H1 (cell line): ENCODE data around the gene TMEM140. TPM values are rescaled to one million over a fixed set of nuclear protein-coding genes. Genes with fewer than 3 reads are reported as not detected.

Source experiments
- CTCF ChIA-PET: fragments of 300-600 bp; sonication (Branson Sonifier 250); formaldehyde crosslinking; loops from one replicate; lab custom pipeline; 2021; ENCODE audit not compliant: partially characterized antibody; lab: Charles Lee
- POLR2A ChIA-PET: fragments of 300-600 bp; sonication (Branson Sonifier 250); formaldehyde crosslinking; loops from one replicate; lab custom pipeline; 2021; ENCODE audit warnings: inconsistent platforms; ENCODE audit not compliant: partially characterized antibody; lab: Charles Lee
- DNase-seq, 2 experiments: peaks; one replicate each; pipeline versions ENCODE4 v3.0.0 to v3.0.0-alpha.2; 2010 to 2022; ENCODE audit warnings: low spot score in 2 of 2, low read depth in 1 of 2, mixed read lengths in 1 of 2
- FAIRE-seq: peaks from 2 replicates; lab custom pipeline; 2011; peaks lifted over from hg19 to GRCh38; lab: Jason Lieb, UNC
- H2AFZ ChIP-seq: 2 replicates; pipeline ENCODE4 v1.8.1; 2012; ENCODE audit warnings: low read length, inconsistent platforms
- H2AK5ac ChIP-seq: 2 replicates; pipeline ENCODE4 v1.6.1; 2013; ENCODE audit warnings: low read depth, low read length
- H2BK120ac ChIP-seq: replicated peaks from 2 replicates; pipeline ENCODE3; 2013; ENCODE audit warnings: low read depth, low read length, inconsistent platforms
- H2BK12ac ChIP-seq: 2 replicates; pipeline ENCODE4 v1.6.1; 2013; ENCODE audit warnings: low read depth, low read length
- H2BK15ac ChIP-seq: 2 replicates; pipeline ENCODE4 v1.6.1; 2013; ENCODE audit warnings: low read length
- H2BK20ac ChIP-seq: 2 replicates; pipeline ENCODE4 v1.6.1; 2013; ENCODE audit warnings: low read length
- H2BK5ac ChIP-seq: 2 replicates; pipeline ENCODE4 v1.6.1; 2013; ENCODE audit warnings: low read depth, low read length
- H3K14ac ChIP-seq: 2 replicates; pipeline ENCODE4 v1.6.1; 2013; ENCODE audit warnings: inconsistent platforms; ENCODE audit not compliant: insufficient read length
- H3K18ac ChIP-seq: 2 replicates; pipeline ENCODE4 v1.6.1; 2013; ENCODE audit warnings: low read length; ENCODE audit errors: extremely low read depth
- H3K23ac ChIP-seq: 2 replicates; pipeline ENCODE4 v1.6.1; 2013; ENCODE audit warnings: inconsistent platforms; ENCODE audit not compliant: insufficient read length
- H3K23me2 ChIP-seq: 2 replicates; pipeline ENCODE4 v1.6.1; 2013; ENCODE audit warnings: low read depth, low read length
- H3K27ac ChIP-seq: 2 replicates; pipeline ENCODE4 v1.6.1; 2011; ENCODE audit warnings: low read depth, low read length, inconsistent platforms
- H3K27me3 ChIP-seq, 4 experiments: replicated peaks in 1 of 4; 1 replicate in 1 of 4; 2 replicates in 3 of 4; pipeline versions ENCODE4 v1.6.1 to v1.8.1; 2011 to 2013; ENCODE audit warnings: low read length in 3 of 4, mild to moderate bottlenecking in 3 of 4, inconsistent platforms in 2 of 4, mixed read lengths in 2 of 4, moderate library complexity in 1 of 4; ENCODE audit not compliant: control insufficient read depth in 3 of 4, insufficient read depth in 3 of 4; ENCODE audit errors: extremely low read depth in 1 of 4
- H3K36me3 ChIP-seq, 4 experiments: 2 replicates each; pipeline versions ENCODE4 v1.6.1 to v1.8.1; 2011 to 2013; ENCODE audit warnings: mild to moderate bottlenecking in 4 of 4, low read length in 3 of 4, moderate library complexity in 2 of 4, control low read depth in 1 of 4, inconsistent platforms in 1 of 4; ENCODE audit not compliant: insufficient read depth in 4 of 4, control insufficient read depth in 2 of 4
- H3K4ac ChIP-seq: replicated peaks from 2 replicates; pipeline ENCODE3; 2013; ENCODE audit warnings: low read length, low read depth, mixed read lengths, inconsistent platforms; ENCODE audit not compliant: insufficient read length
- H3K4me1 ChIP-seq, 4 experiments: replicated peaks in 1 of 4; 1 replicate in 1 of 4; 2 replicates in 3 of 4; pipeline versions ENCODE4 v1.6.1 to v1.8.1; 2011 to 2013; ENCODE audit warnings: low read length in 3 of 4, inconsistent platforms in 2 of 4, mixed read lengths in 1 of 4; ENCODE audit not compliant: insufficient read depth in 4 of 4, control insufficient read depth in 3 of 4
- H3K4me2 ChIP-seq, 2 experiments: 2 replicates each; pipeline versions ENCODE4 v1.6.1 to v1.8.1; 2011 to 2013; ENCODE audit warnings: low read depth in 2 of 2, low read length in 2 of 2, control low read depth in 1 of 2, inconsistent platforms in 1 of 2, mild to moderate bottlenecking in 1 of 2; ENCODE audit not compliant: insufficient read depth in 1 of 2
- H3K4me3 ChIP-seq, 4 experiments: fragments of 200-600, 300-600 bp in 1 of 4; sonication (generic), shearing (Covaris generic), sonication (Bioruptor Twin) in 1 of 4; 2 replicates each; pipeline versions ENCODE4 v1.5.1 to v1.8.1; 2011 to 2016; ENCODE audit warnings: low read length in 4 of 4, low read depth in 3 of 4, control low read depth in 2 of 4, inconsistent platforms in 2 of 4, mild to moderate bottlenecking in 2 of 4, mixed read lengths in 1 of 4, moderate library complexity in 1 of 4; ENCODE audit not compliant: insufficient read depth in 2 of 4; ENCODE audit errors: extremely low read depth in 1 of 4
- H3K56ac ChIP-seq: replicated peaks from 2 replicates; pipeline ENCODE3; 2013; ENCODE audit warnings: low read depth, mild to moderate bottlenecking, mixed read lengths, low read length, inconsistent platforms; ENCODE audit not compliant: insufficient read length
- H3K79me1 ChIP-seq: 2 replicates; pipeline ENCODE4 v1.6.1; 2013; ENCODE audit warnings: low read depth, low read length, control low read depth
- H3K79me2 ChIP-seq, 2 experiments: 2 replicates each; pipeline versions ENCODE4 v1.6.1 to v1.8.1; 2012 to 2013; ENCODE audit warnings: low read length in 2 of 2, mild to moderate bottlenecking in 2 of 2, inconsistent platforms in 1 of 2; ENCODE audit not compliant: insufficient read depth in 2 of 2, control insufficient read depth in 1 of 2
- H3K9ac ChIP-seq, 4 experiments: replicated peaks in 1 of 4; 1 replicate in 1 of 4; 2 replicates in 3 of 4; pipeline versions ENCODE4 v1.6.1 to v1.8.1; 2011 to 2013; ENCODE audit warnings: low read depth in 3 of 4, low read length in 3 of 4, control low read depth in 2 of 4, mild to moderate bottlenecking in 2 of 4, moderate library complexity in 2 of 4, inconsistent platforms in 1 of 4; ENCODE audit errors: extremely low read depth in 1 of 4
- H3K9me3 ChIP-seq, 2 experiments: 2 replicates each; pipeline versions ENCODE4 v1.6.1 to v1.8.1; 2012 to 2013; ENCODE audit warnings: mild to moderate bottlenecking in 2 of 2, moderate library complexity in 2 of 2, control low read depth in 1 of 2, inconsistent platforms in 1 of 2, low read depth in 1 of 2, low read length in 1 of 2, mixed read lengths in 1 of 2; ENCODE audit not compliant: insufficient read depth in 2 of 2
- H4K20me1 ChIP-seq, 2 experiments: replicated peaks in 1 of 2; 2 replicates each; pipeline versions ENCODE3 to v1.8.1; 2011 to 2013; ENCODE audit warnings: inconsistent platforms in 2 of 2, low read length in 2 of 2, mild to moderate bottlenecking in 1 of 2; ENCODE audit not compliant: insufficient read depth in 2 of 2, control insufficient read depth in 1 of 2
- H4K5ac ChIP-seq: 2 replicates; pipeline ENCODE4 v1.6.1; 2013; ENCODE audit warnings: low read length, low read depth, mixed read lengths, inconsistent platforms; ENCODE audit not compliant: insufficient read length
- H4K8ac ChIP-seq: 2 replicates; pipeline ENCODE4 v1.8.0; 2013; ENCODE audit warnings: mild to moderate bottlenecking, moderate library complexity, low read length, inconsistent platforms; ENCODE audit not compliant: insufficient read depth; ENCODE audit errors: extremely low read depth
- H4K91ac ChIP-seq: replicated peaks from 2 replicates; pipeline ENCODE3; 2013; ENCODE audit warnings: low read length, mixed read lengths, inconsistent platforms; ENCODE audit not compliant: insufficient read length
- GTF2F1 ChIP-seq: IDR thresholded peaks from 2 replicates; pipeline ENCODE4 v1.6.1; 2012; ENCODE audit warnings: low read depth, low read length, improper control_type of control experiment, borderline replicate concordance
- WGBS, 2 experiments: shearing (Covaris generic) in 1 of 2; methylation state at CpG; one replicate each; pipeline versions ENCODE4 v1.1.6 to v1.1.7; 2013 to 2015; ENCODE audit warnings: low lambda C conversion rate in 2 of 2, mixed read lengths in 2 of 2, inconsistent platforms in 1 of 2, low coverage in 1 of 2, missing lambda C conversion rate in 1 of 2; ENCODE audit not compliant: insufficient replicate concordance in 2 of 2, insufficient coverage in 1 of 2, insufficient read length in 1 of 2; ENCODE audit errors: extremely low coverage in 1 of 2, missing lambda C conversion rate in 1 of 2; 5-methylcytosine and 5-hydroxymethylcytosine counted together
- polyA plus RNA-seq, 7 experiments: library from polyadenylated mRNA; depleted of rRNA in 3 of 7; stranded (reverse) in 5 of 7; unstranded in 2 of 7; fragments of >200 nt in 5 of 7; fragments of 200-250 nt in 2 of 7; gene quantifications; 1 replicate in 5 of 7; 2 replicates in 1 of 7; 4 replicates in 1 of 7; pipeline versions ENCODE4 v1.2.1 to v1.2.3, GENCODE V29; 2011 to 2013; ENCODE audit warnings: missing spikeins in 2 of 7, mixed read lengths in 2 of 7
- total RNA-seq: library from RNA; stranded (reverse); fragmentation: NEBNext Ultra II Directional; extraction: Animal tissue kit (Norgen Biotek cat#: 25700); gene quantifications from 2 replicates; pipeline ENCODE4 v1.2.1, GENCODE V29; 2021
- TF ChIP-seq, protein P1 (sequence below), 3 experiments: IDR thresholded peaks; 1 replicate in 2 of 3; 2 replicates in 1 of 3; pipeline versions ENCODE4 v1.5.1 to v1.6.1; 2011; ENCODE audit warnings: low read length in 3 of 3, mild to moderate bottlenecking in 3 of 3, inconsistent platforms in 2 of 3, low read depth in 1 of 3, moderate library complexity in 1 of 3; ENCODE audit not compliant: insufficient read depth in 1 of 3; ENCODE audit errors: control extremely low read depth in 1 of 3

Gene TMEM140
- total and polyA plus RNA-seq, 2 of the 8 experiments (the other 6 are each of a cell fraction or from before 2014, with no cell fraction given), result not detected

- no peak overlapping the region for H2BK20ac ChIP-seq
- DNase-seq (no peak), FAIRE-seq (no peak)
- no peak overlapping the region for H3K4me2 ChIP-seq
- no peak overlapping the region for H3K14ac ChIP-seq
- H3K4me1 ChIP-seq, result no peaks in the 10 kb centered on the region
- no peak overlapping the region for H3K27ac ChIP-seq
- H3K23ac ChIP-seq, result no peak overlapping the region
- H2BK5ac ChIP-seq, result no peak overlapping the region; the same call in 1 of the 2 replicates
- H4K91ac ChIP-seq, result no peak overlapping the region
- no peak overlapping the region for H2AK5ac ChIP-seq
- WGBS, 2 experiments, result 73% methylated on average over 1 of the region's 1 CpG; no CpG with 5 or more reads in 1 of the 2 experiments
- no peak overlapping the region for H2BK15ac ChIP-seq
- no peaks in the 10 kb centered on the region for H3K23me2 ChIP-seq
- H3K79me1 ChIP-seq, result no peaks in the 10 kb centered on the region
- H2BK120ac ChIP-seq, result no peak overlapping the region
- no peaks in the 10 kb centered on the region for H3K27me3 ChIP-seq
- no peak overlapping the region for H3K4me3 ChIP-seq
- ChIA-PET POLR2A (interaction anchor here (1.4 kb wide), 1 partner anchor 122 kb away, joined by 3 read pairs; no protein-coding TSS in a partner anchor), CTCF (interaction anchor here (0.8 to 1.1 kb wide), 4 partner anchors 39 to 386 kb away, joined by 3 to 5 read pairs (median 4); no protein-coding TSS in a partner anchor)
- no peak overlapping the region for H2BK12ac ChIP-seq
- no peak overlapping the region for H3K4ac ChIP-seq
- no peaks in the 10 kb centered on the region for H3K9me3 ChIP-seq
- no peak overlapping the region for H4K5ac ChIP-seq
- no peaks in the 10 kb centered on the region for H4K20me1 ChIP-seq
- H3K9ac ChIP-seq, result no peak overlapping the region
- H4K8ac ChIP-seq, result no peak overlapping the region; the same call in 1 of the 2 replicates
- H3K79me2 ChIP-seq, result no peaks in the 10 kb centered on the region
- no peak overlapping the region for H3K18ac ChIP-seq
- no peaks in the 10 kb centered on the region for H3K36me3 ChIP-seq
- no peak overlapping the region for H2AFZ ChIP-seq
- no peak overlapping the region for H3K56ac ChIP-seq
- TF ChIP-seq, protein P1, sequence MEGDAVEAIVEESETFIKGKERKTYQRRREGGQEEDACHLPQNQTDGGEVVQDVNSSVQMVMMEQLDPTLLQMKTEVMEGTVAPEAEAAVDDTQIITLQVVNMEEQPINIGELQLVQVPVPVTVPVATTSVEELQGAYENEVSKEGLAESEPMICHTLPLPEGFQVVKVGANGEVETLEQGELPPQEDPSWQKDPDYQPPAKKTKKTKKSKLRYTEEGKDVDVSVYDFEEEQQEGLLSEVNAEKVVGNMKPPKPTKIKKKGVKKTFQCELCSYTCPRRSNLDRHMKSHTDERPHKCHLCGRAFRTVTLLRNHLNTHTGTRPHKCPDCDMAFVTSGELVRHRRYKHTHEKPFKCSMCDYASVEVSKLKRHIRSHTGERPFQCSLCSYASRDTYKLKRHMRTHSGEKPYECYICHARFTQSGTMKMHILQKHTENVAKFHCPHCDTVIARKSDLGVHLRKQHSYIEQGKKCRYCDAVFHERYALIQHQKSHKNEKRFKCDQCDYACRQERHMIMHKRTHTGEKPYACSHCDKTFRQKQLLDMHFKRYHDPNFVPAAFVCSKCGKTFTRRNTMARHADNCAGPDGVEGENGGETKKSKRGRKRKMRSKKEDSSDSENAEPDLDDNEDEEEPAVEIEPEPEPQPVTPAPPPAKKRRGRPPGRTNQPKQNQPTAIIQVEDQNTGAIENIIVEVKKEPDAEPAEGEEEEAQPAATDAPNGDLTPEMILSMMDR (IDR thresholded peaks at IDR 0.05; ENCODE audit: control extremely low read depth in 1 of 3, insufficient read depth in 1 of 3, low read depth in 1 of 3, low read length in 3 of 3), result peak in 2 of 3 experiments; percentile 7 to 37; a peak in 3 of 4 replicates
- no peak for TF ChIP-seq GTF2F1
These were observed 37.9 kb upstream of the TMEM140 start for GRCh38 chr7:135109976-135110375.
